GM12891 (cell line): Measurements from ENCODE around the gene EFCAB14.
"Not testable (repeated sequence)": the region's sequence is repeated elsewhere in the genome, so short reads cannot be mapped to it uniquely, and the experiment has no call there.

ENCODE experiments used
- DNase-seq: peaks from one replicate; pipeline ENCODE4 v3.0.0; 2011; ENCODE audit warnings: low spot score; ENCODE audit not compliant: insufficient read length
- FAIRE-seq: peaks from 2 replicates; lab custom pipeline; 2011; peaks lifted over from hg19 to GRCh38; lab: Jason Lieb, UNC
- PAX5 ChIP-seq: IDR thresholded peaks from 2 replicates; pipeline ENCODE4 v1.6.1; 2011; ENCODE audit warnings: low read length, moderate library complexity, mild to moderate bottlenecking; ENCODE audit not compliant: insufficient read depth, severe bottlenecking
- POLR2A ChIP-seq: IDR thresholded peaks from 2 replicates; pipeline ENCODE4 v1.6.1; 2011; ENCODE audit warnings: low read depth, low read length, control low read depth
- POLR2AphosphoS5 ChIP-seq: IDR thresholded peaks from 2 replicates; pipeline ENCODE4 v1.6.1; 2011; ENCODE audit warnings: low read depth, low read length, control low read depth
- POU2F2 ChIP-seq: IDR thresholded peaks from 2 replicates; pipeline ENCODE4 v1.6.1; 2011; ENCODE audit warnings: low read depth, mild to moderate bottlenecking, control low read depth, low read length, moderate library complexity
- SPI1 ChIP-seq: IDR thresholded peaks from 2 replicates; pipeline ENCODE4 v1.6.1; 2011; ENCODE audit warnings: low read depth, low read length, control low read depth
- TAF1 ChIP-seq: IDR thresholded peaks from 2 replicates; pipeline ENCODE4 v1.6.1; 2011; ENCODE audit warnings: low read depth, low read length, control low read depth

Gene EFCAB14

GRCh38 chr1:46697053-46697452, 21.9 kb downstream of the EFCAB14 start:
- TF ChIP-seq POLR2A = no peak
- TF ChIP-seq POU2F2 = no peak
- TF ChIP-seq PAX5 = no peak
- no peak for TF ChIP-seq SPI1
- TF ChIP-seq POLR2AphosphoS5 = no peak
- no peak for TF ChIP-seq TAF1
- no peak for DNase-seq
- no peak for FAIRE-seq

DNA sequence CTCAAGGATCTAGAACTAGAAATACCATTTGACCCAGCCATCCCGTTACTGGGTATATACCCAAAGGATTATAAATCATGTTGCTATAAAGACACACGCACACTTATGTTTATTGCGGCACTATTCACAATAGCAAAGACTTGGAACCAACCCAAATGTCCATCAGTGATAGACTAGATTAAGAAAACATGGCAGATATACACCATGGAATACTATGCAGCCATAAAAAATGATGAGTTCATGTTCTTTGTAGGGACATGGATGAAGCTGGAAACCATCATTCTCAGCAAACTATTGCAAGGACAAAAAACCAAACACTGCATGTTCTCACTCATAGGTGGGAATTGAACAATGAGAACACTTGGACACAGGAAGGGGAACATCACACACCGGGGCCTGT, 24.2 kb downstream of the EFCAB14 start:
- DNase-seq, FAIRE-seq: not testable (repeated sequence)

GRCh38 chr1:46692811-46693770, 25.8 kb downstream of the EFCAB14 start:
- TF ChIP-seq PAX5 (no peak), POLR2AphosphoS5 (no peak), TAF1 (no peak), POU2F2 (no peak), POLR2A (no peak), SPI1 (no peak)
- FAIRE-seq (no peak), DNase-seq (no peak)

GRCh38 chr1:46691997-46692790, 26.7 kb downstream of the EFCAB14 start:
- DNase-seq = no peak
- TF ChIP-seq SPI1 (no peak), TAF1 (no peak), POLR2A (no peak), POLR2AphosphoS5 (no peak), PAX5 (no peak), POU2F2 (no peak)
- FAIRE-seq = no peak

- no peak for FAIRE-seq
- no peak for TF ChIP-seq PAX5
- no peak for TF ChIP-seq TAF1
- no peak for TF ChIP-seq POLR2A
- TF ChIP-seq SPI1 = no peak
- TF ChIP-seq POU2F2 = no peak
- TF ChIP-seq POLR2AphosphoS5 = no peak
- DNase-seq = no peak
Measured at GRCh38 chr1:46690931-46691421, 27.9 kb downstream of the EFCAB14 start.

DNA sequence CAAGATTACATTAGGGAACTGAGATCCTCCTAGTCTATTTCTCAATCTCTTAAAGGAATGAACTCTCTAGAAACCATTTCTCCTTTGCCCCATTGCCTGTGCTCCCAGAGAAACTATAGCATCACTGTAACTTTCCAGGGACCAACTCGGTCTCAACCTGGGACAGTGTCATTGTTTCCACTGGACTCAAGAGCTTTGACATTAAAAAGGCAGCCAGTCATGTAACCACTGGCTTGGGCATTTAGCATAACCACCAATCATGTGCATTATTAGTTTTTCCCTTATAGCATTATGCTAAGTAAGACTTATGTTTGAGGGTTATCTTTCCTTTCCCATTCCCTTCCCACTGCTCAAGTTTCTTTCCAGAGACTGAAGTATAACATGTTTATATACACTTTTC, 29.0 kb downstream of the EFCAB14 start:
- DNase-seq (no peak), FAIRE-seq (no peak)
- no peak for TF ChIP-seq TAF1
- no peak for TF ChIP-seq PAX5
- TF ChIP-seq POU2F2 = no peak
- TF ChIP-seq SPI1 = no peak
- TF ChIP-seq POLR2AphosphoS5 = no peak
- no peak for TF ChIP-seq POLR2A

DNA sequence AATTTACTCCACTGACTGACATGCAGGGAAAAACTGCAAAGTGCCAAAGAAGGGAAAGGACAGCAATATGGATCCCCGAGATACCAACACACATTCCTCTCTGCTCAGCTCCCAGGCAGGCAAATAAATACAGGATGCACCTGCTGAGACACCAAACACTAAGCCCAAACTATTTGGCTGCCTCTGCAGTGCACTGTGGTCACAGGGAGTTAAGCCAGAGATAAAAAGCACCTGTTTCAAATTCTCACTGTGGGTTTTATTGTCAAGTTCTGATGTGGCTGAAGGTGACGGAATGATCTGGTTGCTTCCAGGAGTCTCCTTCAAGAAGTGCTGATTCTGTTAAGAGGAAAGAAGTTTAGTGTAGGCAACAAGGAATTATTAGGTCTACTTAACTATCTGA, 29.6 kb downstream of the EFCAB14 start:
- TF ChIP-seq POLR2A = no peak
- TF ChIP-seq SPI1 = no peak
- no peak for TF ChIP-seq POU2F2
- no peak for TF ChIP-seq TAF1
- no peak for TF ChIP-seq POLR2AphosphoS5
- no peak for TF ChIP-seq PAX5
- no peak for DNase-seq
- FAIRE-seq = no peak

GRCh38 chr1:46687921-46688509, 30.9 kb downstream of the EFCAB14 start:
- DNase-seq = no peak
- TF ChIP-seq POU2F2 (no peak), PAX5 (no peak), TAF1 (no peak), SPI1 (no peak), POLR2AphosphoS5 (no peak), POLR2A (no peak)
- FAIRE-seq = no peak
